ENCODE results near the gene PDAP1.

DNA sequence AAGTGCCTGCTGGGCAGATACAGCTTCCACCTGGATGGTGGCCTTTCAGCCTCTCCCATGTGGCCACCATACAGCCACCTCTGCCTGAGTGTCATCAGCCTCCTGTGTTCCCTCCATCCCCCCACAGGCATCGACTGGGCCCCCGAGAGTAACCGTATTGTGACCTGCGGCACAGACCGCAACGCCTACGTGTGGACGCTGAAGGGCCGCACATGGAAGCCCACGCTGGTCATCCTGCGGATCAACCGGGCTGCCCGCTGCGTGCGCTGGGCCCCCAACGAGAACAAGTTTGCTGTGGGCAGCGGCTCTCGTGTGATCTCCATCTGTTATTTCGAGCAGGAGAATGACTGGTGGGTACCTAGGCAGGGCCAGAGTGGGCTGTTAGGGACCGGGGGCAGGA, 20.5 kb downstream of the PDAP1 start:
- TF ChIP-seq CTCF (IDR thresholded peaks at IDR 0.05) (no peak), HOXA7 (CRISPR knock-in tag; IDR thresholded peaks at IDR 0.05) (no peak), RCOR1 (IDR thresholded peaks at IDR 0.05; ENCODE audit: low read depth, low read length) (no peak), POLR2A (IDR thresholded peaks at IDR 0.05; ENCODE audit: low read length) (no peak), ESRRA (IDR thresholded peaks at IDR 0.05; ENCODE audit: borderline replicate concordance, low read length) (no peak)
- TF ChIP-seq, protein P1, sequence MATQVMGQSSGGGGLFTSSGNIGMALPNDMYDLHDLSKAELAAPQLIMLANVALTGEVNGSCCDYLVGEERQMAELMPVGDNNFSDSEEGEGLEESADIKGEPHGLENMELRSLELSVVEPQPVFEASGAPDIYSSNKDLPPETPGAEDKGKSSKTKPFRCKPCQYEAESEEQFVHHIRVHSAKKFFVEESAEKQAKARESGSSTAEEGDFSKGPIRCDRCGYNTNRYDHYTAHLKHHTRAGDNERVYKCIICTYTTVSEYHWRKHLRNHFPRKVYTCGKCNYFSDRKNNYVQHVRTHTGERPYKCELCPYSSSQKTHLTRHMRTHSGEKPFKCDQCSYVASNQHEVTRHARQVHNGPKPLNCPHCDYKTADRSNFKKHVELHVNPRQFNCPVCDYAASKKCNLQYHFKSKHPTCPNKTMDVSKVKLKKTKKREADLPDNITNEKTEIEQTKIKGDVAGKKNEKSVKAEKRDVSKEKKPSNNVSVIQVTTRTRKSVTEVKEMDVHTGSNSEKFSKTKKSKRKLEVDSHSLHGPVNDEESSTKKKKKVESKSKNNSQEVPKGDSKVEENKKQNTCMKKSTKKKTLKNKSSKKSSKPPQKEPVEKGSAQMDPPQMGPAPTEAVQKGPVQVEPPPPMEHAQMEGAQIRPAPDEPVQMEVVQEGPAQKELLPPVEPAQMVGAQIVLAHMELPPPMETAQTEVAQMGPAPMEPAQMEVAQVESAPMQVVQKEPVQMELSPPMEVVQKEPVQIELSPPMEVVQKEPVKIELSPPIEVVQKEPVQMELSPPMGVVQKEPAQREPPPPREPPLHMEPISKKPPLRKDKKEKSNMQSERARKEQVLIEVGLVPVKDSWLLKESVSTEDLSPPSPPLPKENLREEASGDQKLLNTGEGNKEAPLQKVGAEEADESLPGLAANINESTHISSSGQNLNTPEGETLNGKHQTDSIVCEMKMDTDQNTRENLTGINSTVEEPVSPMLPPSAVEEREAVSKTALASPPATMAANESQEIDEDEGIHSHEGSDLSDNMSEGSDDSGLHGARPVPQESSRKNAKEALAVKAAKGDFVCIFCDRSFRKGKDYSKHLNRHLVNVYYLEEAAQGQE (IDR thresholded peaks at IDR 0.05): no peak
